Kidney capillary endothelial cell (primary cell): ENCODE results near the gene F2R.
"Not testable (repeated sequence)": the region's sequence is repeated elsewhere in the genome, so short reads cannot be mapped to it uniquely, and the experiment has no call there.

ENCODE experiments used
- DNase-seq: peaks from one replicate; pipeline ENCODE4 v3.0.0-alpha.2; 2018; ENCODE audit warnings: low spot score

Gene F2R

DNA sequence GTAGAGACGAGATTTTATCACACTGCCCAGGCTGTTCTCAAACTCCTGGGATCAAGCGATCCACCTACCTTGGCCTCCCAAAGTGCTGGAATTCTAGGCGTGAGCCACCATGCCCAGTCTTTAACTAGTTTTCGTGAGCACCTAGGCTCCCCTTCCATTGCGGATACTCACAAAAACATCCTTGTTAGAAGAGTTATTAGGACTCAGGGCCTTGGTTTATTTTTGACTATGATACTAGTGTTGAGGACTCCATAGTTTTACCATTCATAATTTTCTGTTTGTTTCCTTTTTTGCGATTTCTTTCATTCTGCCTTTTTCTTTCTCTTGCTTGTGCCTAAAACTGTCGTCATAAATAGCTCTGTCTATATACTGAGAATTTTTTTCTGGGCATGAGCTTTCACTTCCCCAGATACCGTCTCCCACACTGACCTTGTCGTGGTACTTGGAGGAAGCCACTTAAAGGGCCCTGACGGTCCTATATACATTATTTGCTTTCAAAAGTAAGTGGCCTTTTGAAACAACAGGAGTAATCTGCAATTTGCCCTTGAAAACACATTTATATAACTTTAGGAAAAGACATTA is 5.2 kb downstream of the F2R start:
- DNase-seq, result no peak

DNA sequence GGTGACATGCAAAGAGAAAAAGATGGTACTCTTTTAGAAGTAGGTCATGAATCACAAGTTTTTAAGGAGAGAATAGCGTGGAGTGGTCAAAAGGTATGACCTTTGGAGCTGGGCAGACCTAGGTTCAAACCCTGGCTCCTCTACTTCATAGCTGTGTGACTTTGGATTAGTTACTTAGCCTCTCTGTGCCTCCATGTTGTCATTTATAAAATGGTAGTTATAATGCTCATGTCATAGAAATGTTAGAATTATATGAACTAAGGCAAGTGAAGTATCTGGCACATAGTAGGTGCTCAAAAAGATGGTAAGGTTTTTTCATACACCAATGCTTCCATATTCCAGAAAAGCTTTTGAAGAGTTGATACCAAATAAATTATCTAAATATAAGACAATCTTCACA is 7.3 kb downstream of the F2R start:
- no peak for DNase-seq

GRCh38 chr5:76723906-76724305 is 8.0 kb downstream of the F2R start:
- DNase-seq, result no peak

- no peak for DNase-seq
Observed at GRCh38 chr5:76724871-76725270, 8.9 kb downstream of the F2R start.

GRCh38 chr5:76728965-76729364 is 13.0 kb downstream of the F2R start:
- no peak for DNase-seq

- DNase-seq, result no peak
Observed at GRCh38 chr5:76729373-76730290, 13.7 kb downstream of the F2R start.

GRCh38 chr5:76732405-76733048 is 16.6 kb downstream of the F2R start:
- DNase-seq, result no peak

GRCh38 chr5:76733049-76733417 is 17.1 kb downstream of the F2R start:
- no peak for DNase-seq

DNA sequence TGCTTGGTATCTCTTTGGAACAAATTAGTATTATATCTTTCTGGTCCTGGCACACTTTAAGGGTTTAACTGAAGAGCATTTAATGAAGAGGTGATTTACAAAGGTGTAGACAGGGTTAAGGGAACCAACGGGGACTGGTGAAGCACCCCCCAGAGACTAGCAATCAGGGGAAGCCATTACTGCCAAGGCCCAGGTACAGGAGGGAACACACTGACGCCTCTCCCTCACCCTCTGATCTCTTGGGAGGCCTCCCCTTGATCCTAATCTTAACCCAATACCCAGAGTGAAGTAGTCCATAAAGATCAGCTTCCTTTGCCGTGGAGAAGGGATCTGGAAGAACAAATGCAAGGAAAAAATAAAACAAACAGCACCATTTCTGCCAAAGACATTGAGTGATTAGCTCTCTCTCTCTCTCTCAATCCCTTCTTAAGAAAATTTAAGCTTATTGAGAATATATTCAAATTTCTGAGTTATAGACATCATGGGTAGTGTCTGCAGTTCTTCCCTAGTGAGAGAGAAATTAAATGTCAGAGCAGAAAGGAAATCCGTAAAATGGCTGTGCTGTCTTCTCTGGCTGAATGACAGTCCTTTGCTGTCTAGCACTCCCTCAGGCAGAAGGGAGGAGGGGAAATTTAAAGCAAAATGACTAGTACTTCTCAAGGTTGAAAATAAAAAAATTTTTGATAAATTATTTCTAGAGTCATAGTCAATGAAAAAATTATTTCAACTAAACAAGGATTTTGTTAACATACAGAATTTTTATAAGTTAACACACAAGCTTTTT is 20.0 kb downstream of the F2R start:
- DNase-seq, result no peak

- DNase-seq, result no peak
Observed at GRCh38 chr5:76736679-76737556, 21.0 kb downstream of the F2R start.

DNA sequence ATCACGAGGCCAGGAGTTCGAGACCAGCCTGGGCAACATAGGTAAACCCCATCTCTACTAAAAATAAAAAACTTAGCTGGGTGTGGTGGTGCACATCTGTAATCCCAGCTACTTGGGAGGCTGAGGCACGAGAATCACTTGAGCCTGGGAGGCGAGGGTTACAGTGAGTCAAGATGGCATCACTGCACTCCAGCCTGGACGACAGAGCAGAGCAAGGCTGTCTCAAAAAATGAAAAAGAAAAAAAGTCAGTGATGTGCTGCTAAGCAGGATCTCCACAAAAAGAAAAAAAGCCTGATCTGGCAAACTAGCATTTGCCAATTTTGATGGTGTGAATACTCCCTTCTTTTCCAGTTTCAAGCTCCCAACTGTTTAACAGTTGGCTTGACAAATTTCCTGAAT is 21.9 kb downstream of the F2R start:
- DNase-seq, result no peak

DNA sequence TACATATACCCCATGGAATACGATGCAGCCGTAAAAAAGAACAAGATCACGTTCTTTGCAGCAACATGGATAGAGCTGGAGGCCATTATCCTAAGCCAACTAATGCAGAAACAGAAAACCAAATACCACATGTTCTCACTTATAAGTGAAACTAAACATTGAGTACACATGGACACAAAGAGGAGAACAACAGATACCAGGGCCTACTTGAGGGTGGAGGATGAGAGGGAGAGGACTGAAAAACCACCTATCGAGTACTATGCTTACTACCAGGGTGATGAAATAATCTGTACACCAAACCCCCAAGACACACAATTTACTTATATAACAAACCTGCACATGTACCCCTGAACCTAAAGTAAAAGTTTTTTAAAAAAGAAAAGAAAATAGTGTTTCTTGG is 25.6 kb downstream of the F2R start:
- DNase-seq, result not testable (repeated sequence)

- no peak for DNase-seq
Observed at GRCh38 chr5:76742583-76742982, 26.7 kb downstream of the F2R start.

DNA sequence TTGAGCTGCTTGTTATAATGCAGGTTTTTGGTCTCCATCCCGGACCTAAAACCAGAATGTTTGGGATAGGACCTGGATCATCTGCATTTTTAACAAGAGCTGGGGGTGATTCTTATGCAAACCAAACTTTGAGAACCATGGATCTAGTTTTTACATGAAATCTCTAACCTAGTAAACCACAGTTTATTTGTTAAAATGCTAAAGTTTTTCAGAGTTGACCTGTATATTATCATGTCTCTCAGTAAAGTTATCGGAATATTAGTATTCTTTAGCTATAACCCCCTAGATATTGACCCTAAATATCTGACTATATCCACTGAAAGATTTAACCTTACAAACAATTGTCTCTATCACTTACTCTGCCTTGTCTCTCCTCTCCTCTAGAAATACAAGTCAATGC is 28.7 kb downstream of the F2R start:
- DNase-seq, result no peak

DNA sequence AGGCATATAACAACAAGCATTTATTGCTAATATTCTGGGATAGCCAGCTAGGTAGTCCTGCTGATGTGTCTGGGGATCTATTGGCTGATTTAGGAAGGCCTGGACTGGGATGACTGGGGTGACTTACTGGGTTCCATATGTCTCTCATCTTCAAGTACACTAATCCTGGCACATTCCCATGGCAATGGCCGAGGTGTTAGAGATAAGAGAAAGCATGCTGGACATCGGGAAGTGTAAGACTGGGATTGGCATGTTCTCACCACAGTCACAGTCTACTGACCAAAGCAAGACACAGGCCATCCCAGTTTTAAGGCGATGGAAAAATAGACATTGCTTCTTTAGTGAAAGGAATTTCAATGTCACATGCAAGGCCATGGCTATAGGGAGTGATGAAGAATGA is 29.7 kb downstream of the F2R start:
- no peak for DNase-seq

DNA sequence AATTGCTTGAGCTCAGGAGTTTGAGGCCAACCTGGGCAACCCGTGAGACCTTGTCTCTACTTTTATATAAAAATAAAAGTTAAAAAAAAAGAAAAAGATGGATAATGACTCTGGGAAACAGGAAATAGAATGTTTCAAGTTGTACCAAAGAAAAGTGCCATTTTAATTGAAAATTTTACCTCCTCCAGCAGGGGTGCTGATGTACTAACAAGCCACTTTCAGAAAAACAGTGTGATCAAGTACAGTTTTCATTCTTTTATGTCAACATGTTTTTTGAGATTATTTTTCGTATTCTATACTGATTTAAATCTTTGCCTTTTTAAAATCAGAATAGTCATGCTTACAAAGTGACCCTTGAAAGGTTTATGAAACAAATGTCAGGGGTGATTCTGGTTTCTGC is 30.8 kb downstream of the F2R start:
- no peak for DNase-seq

- DNase-seq, result no peak
Observed at GRCh38 chr5:76747706-76748105, 31.8 kb downstream of the F2R start.

- DNase-seq, result no peak
Observed at GRCh38 chr5:76751291-76751690, 35.4 kb downstream of the F2R start.

GRCh38 chr5:76754668-76755078 is 38.7 kb downstream of the F2R start:
- no peak for DNase-seq

- no peak for DNase-seq
Observed at GRCh38 chr5:76755779-76756637, 40.1 kb downstream of the F2R start.
